GM10266 (cell line): Measurements from ENCODE around the gene ARMC6.

Experiments
- DNase-seq: peaks from one replicate; pipeline ENCODE4 v3.0.0; 2012; ENCODE audit errors: extremely low spot score
- TF ChIP-seq, protein P1 (sequence below): IDR thresholded peaks from 2 replicates; pipeline ENCODE4 v1.5.1; 2012; ENCODE audit warnings: mild to moderate bottlenecking, low read depth; ENCODE audit not compliant: control insufficient read depth, insufficient read depth; ENCODE audit errors: missing control alignments

Gene ARMC6

DNA sequence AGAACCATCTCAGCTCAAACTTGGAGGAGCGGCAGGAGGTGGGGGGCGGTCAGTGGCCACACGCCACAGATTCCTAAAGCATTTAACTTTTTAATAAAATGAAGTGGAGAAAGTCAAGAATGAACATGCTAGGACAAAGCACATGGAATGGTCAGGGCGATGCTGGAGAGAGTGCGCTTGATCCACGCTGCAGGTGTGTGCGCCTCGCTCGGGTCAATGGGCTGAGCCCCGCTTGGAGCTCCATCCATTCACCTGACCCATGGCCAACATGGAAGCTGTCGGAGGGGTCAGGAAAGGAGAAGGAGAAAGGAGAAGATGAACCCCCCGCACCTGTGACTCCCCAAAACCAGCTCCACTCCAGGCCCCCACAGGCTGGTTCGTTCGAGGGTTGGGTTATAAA is 41.9 kb upstream of the ARMC6 start:
- DNase-seq: no peak
- TF ChIP-seq, protein P1, sequence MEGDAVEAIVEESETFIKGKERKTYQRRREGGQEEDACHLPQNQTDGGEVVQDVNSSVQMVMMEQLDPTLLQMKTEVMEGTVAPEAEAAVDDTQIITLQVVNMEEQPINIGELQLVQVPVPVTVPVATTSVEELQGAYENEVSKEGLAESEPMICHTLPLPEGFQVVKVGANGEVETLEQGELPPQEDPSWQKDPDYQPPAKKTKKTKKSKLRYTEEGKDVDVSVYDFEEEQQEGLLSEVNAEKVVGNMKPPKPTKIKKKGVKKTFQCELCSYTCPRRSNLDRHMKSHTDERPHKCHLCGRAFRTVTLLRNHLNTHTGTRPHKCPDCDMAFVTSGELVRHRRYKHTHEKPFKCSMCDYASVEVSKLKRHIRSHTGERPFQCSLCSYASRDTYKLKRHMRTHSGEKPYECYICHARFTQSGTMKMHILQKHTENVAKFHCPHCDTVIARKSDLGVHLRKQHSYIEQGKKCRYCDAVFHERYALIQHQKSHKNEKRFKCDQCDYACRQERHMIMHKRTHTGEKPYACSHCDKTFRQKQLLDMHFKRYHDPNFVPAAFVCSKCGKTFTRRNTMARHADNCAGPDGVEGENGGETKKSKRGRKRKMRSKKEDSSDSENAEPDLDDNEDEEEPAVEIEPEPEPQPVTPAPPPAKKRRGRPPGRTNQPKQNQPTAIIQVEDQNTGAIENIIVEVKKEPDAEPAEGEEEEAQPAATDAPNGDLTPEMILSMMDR: no peak

GRCh38 chr19:18992696-18993095 is 40.7 kb upstream of the ARMC6 start:
- TF ChIP-seq, protein P1: no peak
- no peak for DNase-seq

DNA sequence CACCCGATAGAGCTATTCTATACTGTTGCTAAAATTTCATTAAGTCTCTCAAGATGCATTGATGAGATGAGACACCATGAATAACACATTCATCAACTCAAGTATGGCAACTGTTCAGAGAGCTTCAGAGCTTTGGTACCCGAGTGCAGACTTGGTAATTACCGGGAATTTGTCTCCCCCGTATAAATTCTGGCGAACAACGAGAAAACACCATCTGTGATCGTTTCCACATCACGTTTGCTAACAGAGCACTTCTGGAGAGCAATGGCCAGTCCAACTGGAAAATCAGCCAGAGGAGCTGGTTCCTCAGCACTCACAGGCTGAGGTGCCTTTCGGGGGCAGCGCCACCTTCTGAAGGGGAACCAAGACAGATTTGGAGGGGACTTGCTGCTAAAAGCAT is 40.3 kb upstream of the ARMC6 start:
- DNase-seq: no peak

GRCh38 chr19:18995804-18996241 is 37.6 kb upstream of the ARMC6 start:
- TF ChIP-seq, protein P1: peak; percentile 9
- DNase-seq: peak; percentile 44

More for the DNA sequence above, 40.3 kb upstream of the ARMC6 start:
- TF ChIP-seq, protein P1: no peak

DNA sequence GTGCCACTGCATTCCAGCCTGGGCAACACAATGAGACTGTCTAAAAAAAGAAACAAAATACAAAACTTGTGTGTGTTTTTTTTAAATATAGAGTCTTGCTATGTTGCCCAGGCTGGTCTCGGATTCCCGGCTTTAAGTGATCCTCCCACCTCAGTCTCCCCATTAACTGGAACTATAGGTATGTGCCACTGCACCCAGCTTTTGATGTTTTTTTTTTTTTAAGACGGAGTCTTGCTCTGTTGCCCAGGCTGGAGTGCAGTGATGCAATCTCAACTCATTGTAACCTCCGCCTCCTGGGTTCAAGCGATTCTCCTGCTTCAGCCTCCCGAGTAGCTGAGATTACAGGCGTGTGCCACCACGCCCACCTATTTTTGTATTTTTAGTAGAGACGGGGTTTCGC is 37.1 kb upstream of the ARMC6 start:
- TF ChIP-seq, protein P1: no peak
- no peak for DNase-seq

DNA sequence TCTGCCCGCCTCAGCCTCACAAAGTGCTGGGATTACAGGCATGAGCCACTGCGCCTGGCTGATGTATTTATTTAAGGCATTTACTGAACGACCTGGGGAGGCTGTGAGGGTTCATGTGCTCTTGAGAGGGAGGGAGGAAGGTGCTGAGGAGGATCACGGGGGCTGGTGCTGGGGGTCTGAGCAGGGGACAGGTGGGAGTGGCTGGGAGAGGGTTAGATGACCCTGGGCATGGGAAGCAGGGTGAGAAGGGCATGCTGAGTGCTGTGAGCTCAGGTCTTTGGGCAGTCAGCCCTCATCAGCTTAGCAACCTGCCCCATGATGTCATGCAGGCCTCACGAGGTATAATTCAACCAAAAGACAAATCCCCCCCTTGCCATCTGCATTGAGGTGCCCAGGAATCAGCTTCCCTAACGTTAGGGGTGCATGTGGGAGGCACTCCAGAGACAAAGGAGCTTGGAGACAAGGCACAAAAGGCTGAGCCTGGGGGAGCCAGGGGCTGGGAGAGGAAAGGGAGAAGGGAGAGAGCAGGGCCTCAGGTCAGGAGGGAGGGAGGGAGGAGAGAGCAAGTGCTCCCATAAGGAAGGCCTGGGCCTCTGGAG is 36.5 kb upstream of the ARMC6 start:
- no peak for DNase-seq
- TF ChIP-seq, protein P1: no peak

DNA sequence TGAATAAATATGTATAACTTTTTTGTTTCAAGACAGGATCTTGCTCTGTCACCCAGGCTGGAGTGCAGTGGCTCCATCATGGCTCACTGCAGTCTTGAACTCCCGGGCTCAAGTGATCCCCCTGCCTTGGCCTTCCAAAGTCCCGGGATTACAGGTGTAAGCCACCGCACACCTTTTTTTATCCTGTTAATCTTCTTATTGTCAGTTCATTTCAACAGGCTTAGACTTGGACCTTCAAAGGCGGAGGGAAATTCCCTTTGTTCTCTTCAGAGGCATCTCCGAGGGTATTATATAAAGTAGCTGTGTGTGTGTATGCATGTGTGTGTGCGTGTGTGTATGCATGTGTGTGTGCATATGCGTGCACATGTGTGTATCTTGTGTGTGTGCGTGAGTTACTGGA is 35.1 kb upstream of the ARMC6 start:
- DNase-seq: no peak
- TF ChIP-seq, protein P1: no peak
